Measurements from ENCODE around the gene ZNF492. TPM values are rescaled to one million over a fixed set of nuclear protein-coding genes. Genes with fewer than 3 reads are reported as not detected.

Gene ZNF492
- total and polyA plus RNA-seq, 2 donors (not counting 3 experiments of a cell fraction or from before 2014, with no cell fraction given) = not detected

GRCh38 chr19:22608441-22608840 lies 25.7 kb upstream of the ZNF492 start:
- FAIRE-seq (no peak), DNase-seq (ENCODE audit: low read depth, low spot score) (no peak)
- no peak for TF ChIP-seq JUN (IDR thresholded peaks at IDR 0.05; ENCODE audit: borderline replicate concordance, insufficient read depth, insufficient read length, low read depth)
- TF ChIP-seq MYC (IDR thresholded peaks at IDR 0.05; ENCODE audit: low read depth, low read length) = no peak
- TF ChIP-seq, protein P1, sequence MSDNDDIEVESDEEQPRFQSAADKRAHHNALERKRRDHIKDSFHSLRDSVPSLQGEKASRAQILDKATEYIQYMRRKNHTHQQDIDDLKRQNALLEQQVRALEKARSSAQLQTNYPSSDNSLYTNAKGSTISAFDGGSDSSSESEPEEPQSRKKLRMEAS (IDR thresholded peaks at IDR 0.05; ENCODE audit: insufficient read depth, insufficient read length) = no peak
- no peak for TF ChIP-seq GATA2 (IDR thresholded peaks at IDR 0.05; ENCODE audit: insufficient read depth, insufficient read length, low read depth, low read length)
- no peak for TF ChIP-seq EZH2 (IDR thresholded peaks at IDR 0.05; ENCODE audit: borderline replicate concordance, low read depth, low read length, severe bottlenecking)
- TF ChIP-seq POLR2A (IDR thresholded peaks at IDR 0.05; ENCODE audit: low read depth, low read length) = no peak
- no peak for TF ChIP-seq FOS (IDR thresholded peaks at IDR 0.05; ENCODE audit: borderline replicate concordance, insufficient read depth, low read length)
- no peak for TF ChIP-seq POLR2AphosphoS5 (IDR thresholded peaks at IDR 0.05; ENCODE audit: insufficient read depth, low read depth, low read length)
- TF ChIP-seq, protein P2, sequence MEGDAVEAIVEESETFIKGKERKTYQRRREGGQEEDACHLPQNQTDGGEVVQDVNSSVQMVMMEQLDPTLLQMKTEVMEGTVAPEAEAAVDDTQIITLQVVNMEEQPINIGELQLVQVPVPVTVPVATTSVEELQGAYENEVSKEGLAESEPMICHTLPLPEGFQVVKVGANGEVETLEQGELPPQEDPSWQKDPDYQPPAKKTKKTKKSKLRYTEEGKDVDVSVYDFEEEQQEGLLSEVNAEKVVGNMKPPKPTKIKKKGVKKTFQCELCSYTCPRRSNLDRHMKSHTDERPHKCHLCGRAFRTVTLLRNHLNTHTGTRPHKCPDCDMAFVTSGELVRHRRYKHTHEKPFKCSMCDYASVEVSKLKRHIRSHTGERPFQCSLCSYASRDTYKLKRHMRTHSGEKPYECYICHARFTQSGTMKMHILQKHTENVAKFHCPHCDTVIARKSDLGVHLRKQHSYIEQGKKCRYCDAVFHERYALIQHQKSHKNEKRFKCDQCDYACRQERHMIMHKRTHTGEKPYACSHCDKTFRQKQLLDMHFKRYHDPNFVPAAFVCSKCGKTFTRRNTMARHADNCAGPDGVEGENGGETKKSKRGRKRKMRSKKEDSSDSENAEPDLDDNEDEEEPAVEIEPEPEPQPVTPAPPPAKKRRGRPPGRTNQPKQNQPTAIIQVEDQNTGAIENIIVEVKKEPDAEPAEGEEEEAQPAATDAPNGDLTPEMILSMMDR (IDR thresholded peaks at IDR 0.05; ENCODE audit: extremely low read depth in 1 of 2, insufficient read depth in 1 of 2, low read depth in 1 of 2, low read length in 2 of 2) = no peak
- Histone ChIP-seq H4K20me1 (replicated peaks; ENCODE audit: control insufficient read depth, extremely low read depth, insufficient read depth, low read length) (no peaks in the 10 kb centered on the region), H3K4me2 (ENCODE audit: insufficient read depth, low read length) (no peak overlapping the region), H3K36me3 (ENCODE audit: control insufficient read depth in 2 of 2, extremely low read depth in 1 of 2, insufficient read depth in 2 of 2, low read length in 2 of 2) (no peaks in the 10 kb centered on the region), H3K9me1 (replicated peaks; ENCODE audit: control insufficient read depth, extremely low read depth, insufficient read depth, low read length) (no peaks in the 10 kb centered on the region), H3K4me1 (ENCODE audit: control insufficient read depth, extremely low read depth, insufficient read depth, low read length) (no peaks in the 10 kb centered on the region), H3K27me3 (ENCODE audit: control insufficient read depth in 2 of 2, insufficient read depth in 2 of 2, low read length in 2 of 2) (no peaks in the 10 kb centered on the region), H3K27ac (ENCODE audit: insufficient read depth, low read depth, low read length) (no peak overlapping the region), H3K79me2 (ENCODE audit: control insufficient read depth, insufficient read depth, low read length) (no peaks in the 10 kb centered on the region), H2AFZ (ENCODE audit: low read depth, low read length) (no peak overlapping the region), H3K9me3 (replicated peaks; ENCODE audit: control insufficient read depth, insufficient read depth, low read length) (peaks cover 3% of the 10 kb centered on the region), H3K4me3 (replicated peaks in 1 of 3; ENCODE audit: insufficient read depth in 1 of 3, low read depth in 1 of 3, low read length in 3 of 3) (no peak overlapping the region), H3K9ac (replicated peaks; ENCODE audit: extremely low read depth, insufficient read depth, low read length) (no peak overlapping the region)
- dilution Hi-C loops (cut with MboI; ENCODE audit: extremely low pct_ligation_motif_present, low sequenced_read_pairs) = no loop called here
- intact Hi-C loops (cut with micrococcal nuclease) = no loop called here
- POLR2A ChIA-PET = no interaction called here
- BruUV-seq (replicated peaks) = no TSS peak
- CTCF ChIA-PET = no interaction called here
